Neural progenitor cell (in vitro differentiated cells): ENCODE measurements around the gene CHI3L1. TPM values are rescaled to one million over a fixed set of nuclear protein-coding genes. Genes with fewer than 3 reads are reported as not detected.

Experiments used
- DNase-seq: peaks from one replicate; pipeline ENCODE4 v3.0.0-alpha.2; 2016; ENCODE audit warnings: low spot score
- H2AFZ ChIP-seq: fragments of 200-600 bp; sonication (generic); replicated peaks from 2 replicates; pipeline ENCODE4 v1.6.1; 2016; ENCODE audit warnings: antibody characterized with exemption
- H3F3A ChIP-seq: fragments of 200-600 bp; sonication (generic); 2 replicates; pipeline ENCODE4 v1.6.1; 2016; ENCODE audit warnings: antibody characterized with exemption, low read depth
- H3K27ac ChIP-seq: fragments of 200-600 bp; sonication (generic); 2 replicates; pipeline ENCODE4 v1.5.1; 2016; ENCODE audit warnings: mild to moderate bottlenecking
- H3K27me3 ChIP-seq: fragments of 200-600 bp; sonication (generic); 2 replicates; pipeline ENCODE4 v1.6.1; 2016; ENCODE audit warnings: mild to moderate bottlenecking, moderate library complexity
- H3K36me3 ChIP-seq: fragments of 200-600 bp; sonication (generic); 2 replicates; pipeline ENCODE4 v1.5.1; 2016
- H3K4me1 ChIP-seq: fragments of 200-600 bp; sonication (generic); 2 replicates; pipeline ENCODE4 v1.6.1; 2016; ENCODE audit warnings: mixed run types
- H3K4me2 ChIP-seq: fragments of 200-600 bp; sonication (generic); 2 replicates; pipeline ENCODE4 v1.6.1; 2016
- H3K4me3 ChIP-seq: fragments of 200-600 bp; sonication (generic); 2 replicates; pipeline ENCODE4 v1.5.1; 2016
- H3K79me2 ChIP-seq: fragments of 200-600 bp; sonication (generic); 2 replicates; pipeline ENCODE4 v1.6.1; 2016; ENCODE audit warnings: low read depth
- H3K9ac ChIP-seq: fragments of 200-600 bp; sonication (generic); 2 replicates; pipeline ENCODE4 v1.6.1; 2016
- H3K9me3 ChIP-seq: fragments of 200-600 bp; sonication (generic); 2 replicates; pipeline ENCODE4 v1.5.1; 2016; ENCODE audit warnings: low read depth
- H4K20me1 ChIP-seq: fragments of 200-600 bp; sonication (generic); 2 replicates; pipeline ENCODE4 v1.6.1; 2016; ENCODE audit warnings: low read depth
- H3K27ac Mint-ChIP-seq: 3 replicates; pipeline ENCODE4 v1.8.0; 2021; ENCODE audit warnings: mixed read lengths
- H3K27me3 Mint-ChIP-seq: 2 replicates; pipeline ENCODE4 v1.8.0; 2022; ENCODE audit warnings: low read depth, mild to moderate bottlenecking, inconsistent platforms, moderate library complexity, mixed read lengths; ENCODE audit not compliant: insufficient read depth
- H3K36me3 Mint-ChIP-seq: 3 replicates; pipeline ENCODE4 v1.8.0; 2021; ENCODE audit warnings: mixed read lengths
- H3K4me1 Mint-ChIP-seq: 3 replicates; pipeline ENCODE4 v1.8.0; 2021; ENCODE audit warnings: mixed read lengths
- H3K4me3 Mint-ChIP-seq: 3 replicates; pipeline ENCODE4 v1.8.0; 2021; ENCODE audit warnings: mild to moderate bottlenecking, moderate library complexity, mixed read lengths
- H3K9me3 Mint-ChIP-seq: 3 replicates; pipeline ENCODE4 v1.8.0; 2020; ENCODE audit warnings: mixed read lengths
- EZH2 ChIP-seq: fragments of 200-600 bp; sonication (generic); IDR thresholded peaks from 2 replicates; pipeline ENCODE4 v1.6.1; 2017; ENCODE audit warnings: antibody characterized with exemption, mild to moderate bottlenecking, moderate library complexity
- EZH2phosphoT487 ChIP-seq: fragments of 200-600 bp; sonication (generic); IDR thresholded peaks from 2 replicates; pipeline ENCODE4 v1.6.1; 2017; ENCODE audit warnings: antibody characterized with exemption
- total RNA-seq: library from RNA; depleted of rRNA; stranded (reverse); fragments of >200 nt; gene quantifications from 2 replicates; pipeline ENCODE4 v1.2.3, GENCODE V29; 2015; ENCODE audit warnings: low replicate concordance
- TF ChIP-seq, protein P1 (sequence below): fragments of 200-600 bp; sonication (generic); IDR thresholded peaks from 2 replicates; pipeline ENCODE4 v1.5.1; 2017; ENCODE audit warnings: antibody characterized with exemption, mild to moderate bottlenecking

Gene CHI3L1
- total RNA-seq, 1 donor from 2014 or later: 0.95 TPM

DNA sequence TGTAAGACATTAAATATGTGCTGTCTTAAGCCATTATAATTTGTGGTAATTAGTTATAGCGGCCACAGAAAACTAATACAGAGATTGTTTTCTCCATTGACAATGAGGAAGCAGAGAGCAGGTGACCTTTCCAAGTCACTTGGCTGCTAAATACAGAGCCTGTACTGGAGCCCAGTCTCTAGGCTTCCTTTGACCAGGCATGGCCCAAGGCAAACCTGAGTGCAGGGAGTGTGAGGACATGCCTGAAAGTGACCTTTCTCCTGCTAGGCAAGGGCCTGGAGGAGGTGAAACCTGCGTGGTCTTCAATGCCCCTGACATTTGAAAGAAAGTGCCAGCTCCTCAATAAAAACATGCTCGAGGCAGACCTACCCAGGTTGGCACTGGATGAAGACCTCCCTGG lies 12.5 kb upstream of the CHI3L1 start:
- H3K36me3 Mint-ChIP-seq: no peaks in the 10 kb centered on the region
- no peaks in the 10 kb centered on the region for H3K36me3 ChIP-seq
- H3K4me1 ChIP-seq: no peaks in the 10 kb centered on the region
- H3F3A ChIP-seq: no peaks in the 10 kb centered on the region
- H3K79me2 ChIP-seq: no peaks in the 10 kb centered on the region
- TF ChIP-seq EZH2phosphoT487 (no peak), EZH2 (no peak)
- TF ChIP-seq, protein P1, sequence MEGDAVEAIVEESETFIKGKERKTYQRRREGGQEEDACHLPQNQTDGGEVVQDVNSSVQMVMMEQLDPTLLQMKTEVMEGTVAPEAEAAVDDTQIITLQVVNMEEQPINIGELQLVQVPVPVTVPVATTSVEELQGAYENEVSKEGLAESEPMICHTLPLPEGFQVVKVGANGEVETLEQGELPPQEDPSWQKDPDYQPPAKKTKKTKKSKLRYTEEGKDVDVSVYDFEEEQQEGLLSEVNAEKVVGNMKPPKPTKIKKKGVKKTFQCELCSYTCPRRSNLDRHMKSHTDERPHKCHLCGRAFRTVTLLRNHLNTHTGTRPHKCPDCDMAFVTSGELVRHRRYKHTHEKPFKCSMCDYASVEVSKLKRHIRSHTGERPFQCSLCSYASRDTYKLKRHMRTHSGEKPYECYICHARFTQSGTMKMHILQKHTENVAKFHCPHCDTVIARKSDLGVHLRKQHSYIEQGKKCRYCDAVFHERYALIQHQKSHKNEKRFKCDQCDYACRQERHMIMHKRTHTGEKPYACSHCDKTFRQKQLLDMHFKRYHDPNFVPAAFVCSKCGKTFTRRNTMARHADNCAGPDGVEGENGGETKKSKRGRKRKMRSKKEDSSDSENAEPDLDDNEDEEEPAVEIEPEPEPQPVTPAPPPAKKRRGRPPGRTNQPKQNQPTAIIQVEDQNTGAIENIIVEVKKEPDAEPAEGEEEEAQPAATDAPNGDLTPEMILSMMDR: no peak
- no peak overlapping the region for H3K27ac Mint-ChIP-seq
- H2AFZ ChIP-seq: no peak overlapping the region
- H3K4me1 Mint-ChIP-seq: peaks cover 5% of the 10 kb centered on the region
- no peaks in the 10 kb centered on the region for H3K27me3 ChIP-seq
- DNase-seq: no peak
- H3K4me3 ChIP-seq: no peak overlapping the region
- H3K4me3 Mint-ChIP-seq: no peak overlapping the region
- H3K27ac ChIP-seq: no peak overlapping the region
- peaks cover 4% of the 10 kb centered on the region for H3K27me3 Mint-ChIP-seq
- H3K4me2 ChIP-seq: no peak overlapping the region
- H3K9ac ChIP-seq: no peak overlapping the region
- peaks cover 4% of the 10 kb centered on the region for H3K9me3 Mint-ChIP-seq
- no peaks in the 10 kb centered on the region for H3K9me3 ChIP-seq
- no peaks in the 10 kb centered on the region for H4K20me1 ChIP-seq

DNA sequence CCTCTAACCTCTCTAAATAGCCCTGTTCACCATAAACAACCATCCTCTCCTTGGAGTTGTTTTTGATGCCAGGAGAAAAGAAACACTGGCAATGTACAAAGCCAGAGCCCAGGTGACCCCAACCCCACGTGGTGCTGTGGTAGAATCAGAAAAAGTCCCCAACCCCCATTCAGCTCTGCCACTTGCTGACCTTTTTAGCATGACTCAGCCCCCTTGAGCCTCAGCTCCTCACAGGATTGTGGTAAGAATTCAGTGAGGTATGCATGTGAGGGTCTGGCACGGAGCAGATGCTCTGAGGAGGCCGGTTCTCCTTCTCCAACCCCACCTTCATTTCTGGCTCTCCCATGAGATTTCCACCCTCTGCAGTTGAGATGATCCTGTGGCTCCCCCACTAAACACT lies 11.1 kb upstream of the CHI3L1 start:
- H3K27me3 Mint-ChIP-seq: peaks cover 5% of the 10 kb centered on the region
- no peak overlapping the region for H3K9ac ChIP-seq
- H3K9me3 Mint-ChIP-seq: peaks cover 4% of the 10 kb centered on the region
- H3K36me3 ChIP-seq: no peaks in the 10 kb centered on the region
- peaks cover 5% of the 10 kb centered on the region for H3K4me1 Mint-ChIP-seq
- H3K36me3 Mint-ChIP-seq: no peaks in the 10 kb centered on the region
- no peak overlapping the region for H3K4me2 ChIP-seq
- H3K27me3 ChIP-seq: no peaks in the 10 kb centered on the region
- no peaks in the 10 kb centered on the region for H3K9me3 ChIP-seq
- H3K79me2 ChIP-seq: no peaks in the 10 kb centered on the region
- no peak overlapping the region for H3K27ac Mint-ChIP-seq
- no peak overlapping the region for H3K4me3 Mint-ChIP-seq
- no peaks in the 10 kb centered on the region for H4K20me1 ChIP-seq
- DNase-seq: no peak
- no peak overlapping the region for H2AFZ ChIP-seq
- no peaks in the 10 kb centered on the region for H3K4me1 ChIP-seq
- TF ChIP-seq EZH2phosphoT487 (no peak), EZH2 (no peak)
- TF ChIP-seq, protein P1: no peak
- no peak overlapping the region for H3K4me3 ChIP-seq
- no peaks in the 10 kb centered on the region for H3F3A ChIP-seq
- no peak overlapping the region for H3K27ac ChIP-seq

DNA sequence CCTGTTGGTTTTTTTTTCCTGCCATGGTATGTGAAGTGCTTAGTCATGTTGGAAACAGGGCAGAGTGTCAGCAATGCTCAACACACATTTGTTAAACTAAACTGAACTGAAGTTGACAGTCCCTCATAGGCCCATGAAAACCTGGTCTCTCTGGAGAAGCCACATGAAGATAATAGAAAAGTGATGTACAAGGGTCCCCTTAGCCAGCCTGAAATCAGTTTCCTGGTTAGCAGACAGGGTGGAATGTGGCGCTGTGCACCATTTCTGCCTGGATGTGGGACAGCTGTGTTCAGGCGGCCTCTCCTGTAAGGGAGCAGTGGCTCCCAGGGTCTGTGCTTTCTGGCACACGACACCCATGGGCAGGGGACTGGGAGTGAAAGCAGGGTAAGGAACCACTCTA lies 9.9 kb upstream of the CHI3L1 start:
- no peak overlapping the region for H3K9ac ChIP-seq
- H3K9me3 Mint-ChIP-seq: peaks cover 4% of the 10 kb centered on the region
- H3K9me3 ChIP-seq: no peaks in the 10 kb centered on the region
- H3K79me2 ChIP-seq: no peaks in the 10 kb centered on the region
- no peaks in the 10 kb centered on the region for H3K27me3 ChIP-seq
- no peak overlapping the region for H3K4me3 ChIP-seq
- no peak overlapping the region for H3K4me2 ChIP-seq
- TF ChIP-seq, protein P1: peak; percentile 30
- no peak for TF ChIP-seq EZH2phosphoT487
- H3K4me1 Mint-ChIP-seq: peaks cover 5% of the 10 kb centered on the region
- no peaks in the 10 kb centered on the region for H3K36me3 ChIP-seq
- H3K27me3 Mint-ChIP-seq: peaks cover 5% of the 10 kb centered on the region
- no peaks in the 10 kb centered on the region for H3F3A ChIP-seq
- H3K4me3 Mint-ChIP-seq: no peak overlapping the region
- no peaks in the 10 kb centered on the region for H4K20me1 ChIP-seq
- no peak for DNase-seq
- no peak overlapping the region for H3K27ac ChIP-seq
- H2AFZ ChIP-seq: no peak overlapping the region
- H3K36me3 Mint-ChIP-seq: peaks cover 2% of the 10 kb centered on the region
- no peaks in the 10 kb centered on the region for H3K4me1 ChIP-seq
- peak overlapping the region; percentile 23 for H3K27ac Mint-ChIP-seq

DNA sequence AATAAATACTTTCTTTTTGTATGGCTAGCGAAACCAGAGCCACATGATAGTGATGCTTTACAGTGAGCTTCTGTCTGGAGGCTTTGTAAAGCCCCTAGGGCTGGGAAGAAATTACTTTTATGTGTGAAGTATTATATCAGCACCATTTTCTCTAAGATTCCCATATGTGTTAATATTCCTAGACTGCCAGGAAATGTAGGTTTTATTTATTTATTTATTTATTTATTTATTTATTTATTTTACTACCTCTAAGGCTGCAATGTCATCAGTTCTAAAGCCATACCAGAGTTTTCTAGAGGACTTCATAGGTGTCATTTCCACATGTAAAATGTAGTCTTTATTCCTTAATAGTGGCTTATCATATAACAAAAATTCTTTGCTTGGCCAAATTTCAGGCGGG lies 4.4 kb upstream of the CHI3L1 start:
- Histone ChIP-seq H4K20me1 (no peaks in the 10 kb centered on the region), H3K27ac (no peak overlapping the region), H3K9ac (no peak overlapping the region), H3K36me3 (no peaks in the 10 kb centered on the region), H2AFZ (no peak overlapping the region), H3K4me2 (no peak overlapping the region), H3F3A (peaks cover 8% of the 10 kb centered on the region), H3K79me2 (no peaks in the 10 kb centered on the region), H3K9me3 (no peaks in the 10 kb centered on the region), H3K4me3 (no peak overlapping the region), H3K27me3 (no peaks in the 10 kb centered on the region), H3K4me1 (peaks cover 19% of the 10 kb centered on the region)
- DNase-seq: no peak
- no peak overlapping the region for H3K4me3 Mint-ChIP-seq
- H3K27ac Mint-ChIP-seq: no peak overlapping the region
- peaks cover 2% of the 10 kb centered on the region for H3K36me3 Mint-ChIP-seq
- no peak for TF ChIP-seq EZH2
- H3K9me3 Mint-ChIP-seq: no peaks in the 10 kb centered on the region
- peaks cover 4% of the 10 kb centered on the region for H3K27me3 Mint-ChIP-seq
- H3K4me1 Mint-ChIP-seq: peaks cover 26% of the 10 kb centered on the region
